Mesangial cell (primary cell): ENCODE measurements around the gene OR2M2. TPM values are rescaled to one million over a fixed set of nuclear protein-coding genes. Genes with fewer than 3 reads are reported as not detected.

Experiments
- total RNA-seq: library from RNA; depleted of rRNA; stranded (reverse); fragments of >200 nt; gene quantifications from 2 replicates; pipeline ENCODE4 v1.2.3, GENCODE V29; 2015

OR2M2 gene, protein sequence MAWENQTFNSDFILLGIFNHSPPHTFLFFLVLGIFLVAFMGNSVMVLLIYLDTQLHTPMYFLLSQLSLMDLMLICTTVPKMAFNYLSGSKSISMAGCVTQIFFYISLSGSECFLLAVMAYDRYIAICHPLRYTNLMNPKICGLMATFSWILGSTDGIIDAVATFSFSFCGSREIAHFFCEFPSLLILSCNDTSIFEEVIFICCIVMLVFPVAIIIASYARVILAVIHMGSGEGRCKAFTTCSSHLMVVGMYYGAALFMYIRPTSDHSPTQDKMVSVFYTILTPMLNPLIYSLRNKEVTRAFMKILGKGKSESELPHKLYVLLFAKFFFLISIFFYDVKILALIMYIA
- not detected in 2 replicates for total RNA-seq

DNA sequence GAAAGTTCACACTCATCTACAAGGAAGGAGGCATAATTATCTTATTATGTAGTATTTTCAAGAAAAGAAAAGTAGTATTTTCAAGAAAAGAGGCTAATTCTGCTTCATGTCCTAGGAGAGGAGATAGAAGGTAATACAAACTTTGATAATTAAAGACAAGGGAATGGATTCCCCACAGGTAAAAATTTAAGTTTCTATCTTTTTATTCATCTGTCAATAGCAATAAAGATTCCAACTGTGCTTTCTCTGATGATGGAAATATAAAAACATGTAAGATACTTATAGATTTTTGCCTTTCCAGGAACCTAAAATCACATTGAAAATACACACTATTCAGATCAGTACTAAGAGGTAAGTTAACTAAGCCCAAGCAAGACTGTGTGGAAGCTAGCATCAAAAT lies at the start of gene OR2M2:
Gene OR2M2, plus strand, starts transcription at position 301 of the 400 bp plus-strand sequence. CDS start 5,165 bp downstream, outside the sequence.

DNA sequence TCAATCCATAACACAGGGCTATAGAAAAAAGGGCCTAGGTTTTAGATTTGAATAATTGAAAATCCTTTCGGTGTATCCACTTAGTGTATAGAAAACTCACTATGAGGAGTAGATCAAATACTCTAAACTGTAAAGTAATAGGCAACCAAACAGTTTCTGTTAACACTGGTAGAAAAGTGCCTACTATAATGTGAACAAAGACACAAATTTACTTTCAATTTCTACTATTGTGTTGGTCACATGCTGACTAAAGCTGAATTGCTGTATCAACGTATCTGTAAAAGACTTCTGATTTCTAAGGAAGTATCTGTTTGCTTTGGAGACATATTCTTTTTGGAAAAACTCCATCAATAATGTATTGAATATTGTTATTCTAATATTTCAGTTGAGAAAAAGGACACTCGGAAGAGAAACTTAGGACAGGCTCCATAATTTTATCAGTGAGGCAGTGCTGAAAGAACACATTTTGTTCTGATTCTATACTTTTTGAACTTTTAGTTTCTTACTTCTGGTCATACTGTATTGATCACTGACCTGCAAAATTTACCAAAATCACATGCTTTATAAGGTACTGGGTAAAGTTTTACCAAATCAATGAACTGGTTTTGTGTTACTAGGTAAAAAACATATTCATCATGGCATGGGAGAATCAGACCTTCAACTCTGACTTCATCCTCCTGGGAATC lies 30.0 kb upstream of the OR2M2 start, which contains the start of gene OR2M5:
Gene OR2M5, plus strand, starts transcription at position 636 of the 686 bp plus-strand sequence. Its CDS starts 0 bp downstream, at position 636.

DNA sequence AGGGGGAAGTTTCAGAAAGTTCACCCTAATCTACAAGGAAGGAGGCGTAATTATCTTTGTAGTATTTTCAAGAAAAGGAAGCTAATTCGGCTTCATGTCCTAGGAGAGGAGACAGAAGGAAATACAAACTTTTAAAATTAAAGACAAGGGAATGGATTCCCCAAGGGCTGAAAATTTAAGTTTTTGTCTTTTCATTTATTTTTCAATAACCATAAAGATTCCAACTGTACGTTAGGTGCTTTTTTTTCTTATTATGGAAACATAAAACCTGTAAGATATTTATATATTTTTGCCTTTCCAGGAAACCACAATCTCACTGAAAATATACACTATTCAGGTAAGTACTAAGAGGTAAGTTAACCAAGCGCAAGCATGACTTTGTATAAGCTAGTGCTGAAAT lies 22.3 kb downstream of the OR2M2 start, which contains the start of gene OR2M3:
Gene OR2M3, plus strand, starts transcription at position 301 of the 400 bp plus-strand sequence. CDS start 5,803 bp downstream, outside the sequence.

Other genes starting within 250 kb of the OR2M2 start
- gene OR2AJ1, start 249.9 kb upstream of the OR2M2 start, total RNA-seq, result 0.13 TPM in 1 of 2 replicates, not detected in the other
- not detected in 2 replicates for gene OR2L8, start 226.0 kb upstream of the OR2M2 start, total RNA-seq
- gene OR2AK2, start 209.6 kb upstream of the OR2M2 start, total RNA-seq, result not detected in 2 replicates
- not detected in 2 replicates for gene OR2L5, start 161.2 kb upstream of the OR2M2 start, total RNA-seq
- gene OR2L2, start 144.8 kb upstream of the OR2M2 start, total RNA-seq, result not detected in 2 replicates
- gene OR2L3, start 128.0 kb upstream of the OR2M2 start, total RNA-seq, result not detected in 2 replicates
- not detected in 2 replicates for gene OR2L13, start 79.6 kb upstream of the OR2M2 start, total RNA-seq
- not detected in 2 replicates for gene OR2M5, start 29.7 kb upstream of the OR2M2 start, total RNA-seq
- not detected in 2 replicates for gene OR2M3, start 22.4 kb downstream of the OR2M2 start, total RNA-seq
- not detected in 2 replicates for gene OR2M4, start 56.6 kb downstream of the OR2M2 start, total RNA-seq
- 0.13 and 0.33 TPM in 2 replicates for gene OR2T33, start 103.2 kb downstream of the OR2M2 start, total RNA-seq
- gene OR2T12, start 128.6 kb downstream of the OR2M2 start, total RNA-seq, result not detected in 2 replicates
- gene OR2M7, start 149.7 kb downstream of the OR2M2 start, total RNA-seq, result not detected in 2 replicates
- gene OR14C36, start 174.0 kb downstream of the OR2M2 start, total RNA-seq, result not detected in 2 replicates
- not detected in 2 replicates for gene OR2T4, start 186.8 kb downstream of the OR2M2 start, total RNA-seq
- gene OR2T6, start 200.9 kb downstream of the OR2M2 start, total RNA-seq, result not detected in 2 replicates
- gene OR2T1, start 228.2 kb downstream of the OR2M2 start, total RNA-seq, result not detected in 2 replicates